A673 (cell line): ENCODE data around the gene CCDC9B. TPM values are rescaled to one million over a fixed set of nuclear protein-coding genes. Genes with fewer than 3 reads are reported as not detected.

Source experiments
- BruUV-seq: library from RNA; stranded (reverse); fragments of 400-500 nt; replicated peaks from 2 replicates; lab custom pipeline; 2021; lab: Mats Ljungman, UMichigan
- CTCF ChIA-PET: fragments of 300-600 bp; sonication (Branson Sonifier 250); formaldehyde crosslinking; loops from one replicate; lab custom pipeline; 2022; ENCODE audit warnings: antibody characterized with exemption; lab: Charles Lee
- POLR2A ChIA-PET: fragments of 300-600 bp; sonication (Branson Sonifier 250); formaldehyde crosslinking; loops from one replicate; lab custom pipeline; 2022; ENCODE audit warnings: antibody characterized with exemption; ENCODE audit not compliant: low non-redundant PET; lab: Charles Lee
- DNase-seq: peaks from one replicate; pipeline ENCODE4 v3.0.0-alpha.2; 2015; ENCODE audit warnings: low spot score
- H3K27ac ChIP-seq: fragments of 200-600 bp; sonication (generic); 2 replicates; pipeline ENCODE4 v1.5.1; 2016; ENCODE audit warnings: mixed run types, low read depth, mild to moderate bottlenecking, mixed read lengths, antibody characterized with exemption, low read length; ENCODE audit not compliant: poor library complexity, severe bottlenecking
- H3K27me3 ChIP-seq: fragments of 200-600 bp; sonication (generic); replicated peaks from 2 replicates; pipeline ENCODE4 v1.6.1; 2017; ENCODE audit warnings: mixed run types, low read depth, mild to moderate bottlenecking, mixed read lengths, antibody characterized with exemption, low read length; ENCODE audit not compliant: insufficient read depth, poor library complexity
- H3K36me3 ChIP-seq: fragments of 200-600 bp; sonication (generic); 2 replicates; pipeline ENCODE4 v1.6.1; 2016; ENCODE audit warnings: mixed run types, mild to moderate bottlenecking, mixed read lengths, antibody characterized with exemption, low read length; ENCODE audit not compliant: insufficient read depth, poor library complexity, severe bottlenecking
- H3K4me1 ChIP-seq: fragments of 200-600 bp; sonication (generic); 2 replicates; pipeline ENCODE4 v1.6.1; 2017; ENCODE audit warnings: mixed run types, mild to moderate bottlenecking, mixed read lengths, antibody characterized with exemption, low read length; ENCODE audit not compliant: insufficient read depth, poor library complexity, severe bottlenecking
- H3K4me3 ChIP-seq: fragments of 200-600 bp; sonication (generic); 2 replicates; pipeline ENCODE4 v1.5.1; 2016; ENCODE audit warnings: low read depth, mixed run types, mild to moderate bottlenecking, mixed read lengths, low read length; ENCODE audit not compliant: poor library complexity, severe bottlenecking
- H3K9me3 ChIP-seq: fragments of 200-600 bp; sonication (generic); 2 replicates; pipeline ENCODE4 v1.6.1; 2016; ENCODE audit warnings: mixed run types, low read depth, mild to moderate bottlenecking, mixed read lengths, antibody characterized with exemption, low read length; ENCODE audit not compliant: poor library complexity, severe bottlenecking
- EZH2 ChIP-seq: fragments of 200-600 bp; sonication (generic); IDR thresholded peaks from 2 replicates; pipeline ENCODE4 v1.6.1; 2017; ENCODE audit warnings: borderline replicate concordance, low read depth, mild to moderate bottlenecking, mixed read lengths, antibody characterized with exemption, low read length; ENCODE audit not compliant: poor library complexity, severe bottlenecking
- intact Hi-C: fragments of 100-400 bp; cut with micrococcal nuclease; formaldehyde crosslinking; loops from one replicate; pipeline ENCODE4 v1.10.0; 2022; ENCODE audit not compliant: unreplicated experiment
- total RNA-seq: library from RNA; stranded (reverse); gene quantifications from 2 replicates; pipeline ENCODE4 v1.2.3, GENCODE V29; 2021
- TF ChIP-seq, protein P1 (sequence below): fragments of 300-800, 200-600 bp; sonication (generic); conservative IDR thresholded peaks from 2 replicates; pipeline ENCODE4 v1.5.1; 2017; ENCODE audit warnings: low read depth, mild to moderate bottlenecking, antibody characterized with exemption, low read length, moderate library complexity, mixed read lengths

CCDC9B gene
- total RNA-seq, 1 experiment from 2014 or later: 8.6 TPM

DNA sequence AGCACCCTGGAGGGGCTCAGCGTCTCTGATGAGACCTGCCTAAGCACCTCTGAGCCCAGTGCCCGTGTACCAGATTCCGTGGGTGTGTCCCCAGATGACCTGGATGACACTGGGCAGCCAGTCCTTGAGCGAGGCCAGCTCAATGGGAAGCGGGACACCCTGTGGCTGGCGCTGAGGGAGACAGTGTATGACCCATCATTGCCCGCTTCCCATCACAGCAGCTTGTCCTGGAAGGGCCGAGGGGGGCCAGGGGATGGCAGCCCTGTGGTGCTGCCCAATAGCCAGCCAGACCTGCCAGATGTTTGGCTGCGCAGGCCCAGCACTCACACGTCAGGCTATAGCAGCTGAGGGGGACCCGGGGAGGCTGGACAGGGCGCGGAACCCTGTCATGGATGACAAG, 29.2 kb upstream of the CCDC9B start:
- POLR2A ChIA-PET: no interaction called here
- no peaks in the 10 kb centered on the region for H3K27me3 ChIP-seq
- intact Hi-C loops: no loop called here

DNA sequence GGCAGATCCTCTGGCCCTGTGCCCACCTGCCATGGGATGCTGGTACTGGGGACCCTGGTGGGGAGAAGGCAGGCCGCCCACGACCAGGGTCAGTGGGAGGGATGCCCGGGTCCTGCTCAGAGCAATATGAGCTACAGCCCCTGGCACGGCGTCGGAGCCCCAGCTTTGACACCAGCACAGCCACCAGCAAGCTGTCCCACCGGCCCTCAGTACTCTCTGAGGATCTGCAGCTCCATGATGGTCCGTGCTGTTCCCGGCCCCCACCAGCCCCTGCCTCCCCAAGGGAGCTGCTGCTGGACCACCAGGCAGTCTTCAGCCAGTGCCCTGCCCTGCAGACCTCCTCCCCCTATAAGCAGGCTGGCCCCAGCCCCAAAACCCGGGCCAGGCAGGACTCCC, 28.7 kb upstream of the CCDC9B start:
- no peak for DNase-seq
- Histone ChIP-seq H3K4me3 (no peak overlapping the region), H3K36me3 (no peaks in the 10 kb centered on the region), H3K9me3 (no peaks in the 10 kb centered on the region), H3K4me1 (peaks cover 9% of the 10 kb centered on the region), H3K27ac (no peak overlapping the region), H3K27me3 (no peaks in the 10 kb centered on the region)
- intact Hi-C loops: no loop called here
- POLR2A ChIA-PET: no interaction called here
- no TSS peak for BruUV-seq
- CTCF ChIA-PET: no interaction called here
- TF ChIP-seq, protein P1, sequence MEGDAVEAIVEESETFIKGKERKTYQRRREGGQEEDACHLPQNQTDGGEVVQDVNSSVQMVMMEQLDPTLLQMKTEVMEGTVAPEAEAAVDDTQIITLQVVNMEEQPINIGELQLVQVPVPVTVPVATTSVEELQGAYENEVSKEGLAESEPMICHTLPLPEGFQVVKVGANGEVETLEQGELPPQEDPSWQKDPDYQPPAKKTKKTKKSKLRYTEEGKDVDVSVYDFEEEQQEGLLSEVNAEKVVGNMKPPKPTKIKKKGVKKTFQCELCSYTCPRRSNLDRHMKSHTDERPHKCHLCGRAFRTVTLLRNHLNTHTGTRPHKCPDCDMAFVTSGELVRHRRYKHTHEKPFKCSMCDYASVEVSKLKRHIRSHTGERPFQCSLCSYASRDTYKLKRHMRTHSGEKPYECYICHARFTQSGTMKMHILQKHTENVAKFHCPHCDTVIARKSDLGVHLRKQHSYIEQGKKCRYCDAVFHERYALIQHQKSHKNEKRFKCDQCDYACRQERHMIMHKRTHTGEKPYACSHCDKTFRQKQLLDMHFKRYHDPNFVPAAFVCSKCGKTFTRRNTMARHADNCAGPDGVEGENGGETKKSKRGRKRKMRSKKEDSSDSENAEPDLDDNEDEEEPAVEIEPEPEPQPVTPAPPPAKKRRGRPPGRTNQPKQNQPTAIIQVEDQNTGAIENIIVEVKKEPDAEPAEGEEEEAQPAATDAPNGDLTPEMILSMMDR: no peak
- no peak for TF ChIP-seq EZH2

More for the DNA sequence above, 29.2 kb upstream of the CCDC9B start:
- no peak overlapping the region for H3K27ac ChIP-seq
- TF ChIP-seq, protein P1: no peak
- no peak for TF ChIP-seq EZH2
- peaks cover 9% of the 10 kb centered on the region for H3K4me1 ChIP-seq
- H3K36me3 ChIP-seq: no peaks in the 10 kb centered on the region
- no TSS peak for BruUV-seq
- CTCF ChIA-PET: no interaction called here
- no peak overlapping the region for H3K4me3 ChIP-seq
- DNase-seq: no peak
- no peaks in the 10 kb centered on the region for H3K9me3 ChIP-seq

DNA sequence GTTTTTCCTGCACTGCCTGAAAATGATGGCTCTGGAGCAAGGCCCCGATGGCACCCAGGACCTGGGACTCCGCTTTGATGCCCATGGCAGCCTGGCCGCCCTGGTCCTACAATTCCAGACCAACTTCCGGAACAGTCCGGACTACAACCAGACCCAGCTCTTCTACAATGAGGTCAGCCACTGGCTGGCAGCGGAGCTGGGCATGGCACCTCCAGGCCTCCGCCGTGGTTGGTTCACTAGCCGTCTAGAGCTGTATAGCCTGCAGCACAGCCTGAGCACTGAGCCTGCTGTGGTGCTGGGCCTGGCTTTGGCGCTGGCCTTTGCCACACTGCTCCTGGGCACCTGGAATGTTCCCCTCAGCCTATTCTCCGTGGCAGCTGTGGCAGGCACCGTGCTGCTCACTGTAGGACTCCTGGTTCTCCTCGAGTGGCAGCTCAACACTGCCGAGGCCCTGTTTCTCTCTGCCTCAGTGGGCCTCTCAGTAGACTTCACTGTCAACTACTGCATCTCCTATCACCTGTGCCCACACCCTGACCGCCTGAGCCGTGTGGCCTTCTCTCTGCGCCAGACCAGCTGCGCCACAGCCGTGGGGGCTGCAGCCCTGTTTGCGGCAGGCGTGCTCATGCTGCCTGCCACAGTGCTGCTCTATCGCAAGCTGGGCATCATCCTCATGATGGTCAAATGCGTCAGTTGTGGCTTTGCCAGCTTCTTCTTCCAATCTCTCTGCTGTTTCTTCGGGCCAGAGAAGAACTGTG, 28.2 kb upstream of the CCDC9B start:
- H3K4me3 ChIP-seq: no peak overlapping the region
- H3K36me3 ChIP-seq: no peaks in the 10 kb centered on the region
- no peak for TF ChIP-seq EZH2
- TF ChIP-seq, protein P1: no peak
- ChIA-PET POLR2A (no interaction called here), CTCF (interaction anchor here (0.8 to 1.2 kb wide), 2 partner anchors 9 to 29 kb away, joined by 3 to 4 read pairs; partner anchors contain the start of gene CCDC9B)
- no peak for DNase-seq
- no peak overlapping the region for H3K27ac ChIP-seq
- intact Hi-C loops: no loop called here
- no peaks in the 10 kb centered on the region for H3K9me3 ChIP-seq
- no peaks in the 10 kb centered on the region for H3K27me3 ChIP-seq
- no TSS peak for BruUV-seq
- peaks cover 9% of the 10 kb centered on the region for H3K4me1 ChIP-seq
